Measurements from ENCODE around the gene PIP4P1. TPM values are rescaled to one million over a fixed set of nuclear protein-coding genes. Genes with fewer than 3 reads are reported as not detected.
"Not testable (repeated sequence)": the region's sequence is repeated elsewhere in the genome, so short reads cannot be mapped to it uniquely, and the experiment has no call there.

The PIP4P1 gene
- total RNA-seq, 3 donors from 2014 or later, result 33.6 to 43.4 (median 39.9) TPM

GRCh38 chr14:20460458-20461224, 593 bp downstream of the PIP4P1 start:
- Mint-ChIP-seq H3K9me3 (no peaks in the 10 kb centered on the region), H3K4me3 (peak overlapping the region; percentile 91), H3K36me3 (ENCODE audit: insufficient read depth) (peaks cover 31% of the 10 kb centered on the region), H3K4me1 (ENCODE audit: low read depth) (peaks cover 25% of the 10 kb centered on the region), H3K27me3 (ENCODE audit: low read depth) (no peaks in the 10 kb centered on the region)
- ATAC-seq (peak; percentile 6 to 9), DNase-seq (peak; percentile 44)

GRCh38 chr14:20458031-20458789, 3.0 kb downstream of the PIP4P1 start:
- Mint-ChIP-seq H3K27me3 (ENCODE audit: low read depth) (no peaks in the 10 kb centered on the region), H3K36me3 (ENCODE audit: insufficient read depth) (peaks cover 31% of the 10 kb centered on the region), H3K4me1 (ENCODE audit: low read depth) (peaks cover 27% of the 10 kb centered on the region), H3K9me3 (no peaks in the 10 kb centered on the region), H3K4me3 (no peak overlapping the region)
- DNase-seq, result no peak
- no peak for ATAC-seq

GRCh38 chr14:20456971-20457370, 4.3 kb downstream of the PIP4P1 start:
- H3K4me3 Mint-ChIP-seq, result no peak overlapping the region
- no peak for DNase-seq
- H3K9me3 Mint-ChIP-seq, result no peaks in the 10 kb centered on the region
- H3K4me1 Mint-ChIP-seq (ENCODE audit: low read depth), result peaks cover 26% of the 10 kb centered on the region
- ATAC-seq, result no peak
- H3K27me3 Mint-ChIP-seq (ENCODE audit: low read depth), result no peaks in the 10 kb centered on the region
- H3K36me3 Mint-ChIP-seq (ENCODE audit: insufficient read depth), result peaks cover 39% of the 10 kb centered on the region

GRCh38 chr14:20455355-20456300, 5.6 kb downstream of the PIP4P1 start:
- peaks cover 47% of the 10 kb centered on the region for H3K36me3 Mint-ChIP-seq (ENCODE audit: insufficient read depth)
- no peak overlapping the region for H3K4me3 Mint-ChIP-seq
- ATAC-seq (peak; percentile 71 to 76), DNase-seq (peak; percentile 35)
- no peaks in the 10 kb centered on the region for H3K27me3 Mint-ChIP-seq (ENCODE audit: low read depth)
- H3K4me1 Mint-ChIP-seq (ENCODE audit: low read depth), result peaks cover 21% of the 10 kb centered on the region
- H3K9me3 Mint-ChIP-seq, result no peaks in the 10 kb centered on the region

DNA sequence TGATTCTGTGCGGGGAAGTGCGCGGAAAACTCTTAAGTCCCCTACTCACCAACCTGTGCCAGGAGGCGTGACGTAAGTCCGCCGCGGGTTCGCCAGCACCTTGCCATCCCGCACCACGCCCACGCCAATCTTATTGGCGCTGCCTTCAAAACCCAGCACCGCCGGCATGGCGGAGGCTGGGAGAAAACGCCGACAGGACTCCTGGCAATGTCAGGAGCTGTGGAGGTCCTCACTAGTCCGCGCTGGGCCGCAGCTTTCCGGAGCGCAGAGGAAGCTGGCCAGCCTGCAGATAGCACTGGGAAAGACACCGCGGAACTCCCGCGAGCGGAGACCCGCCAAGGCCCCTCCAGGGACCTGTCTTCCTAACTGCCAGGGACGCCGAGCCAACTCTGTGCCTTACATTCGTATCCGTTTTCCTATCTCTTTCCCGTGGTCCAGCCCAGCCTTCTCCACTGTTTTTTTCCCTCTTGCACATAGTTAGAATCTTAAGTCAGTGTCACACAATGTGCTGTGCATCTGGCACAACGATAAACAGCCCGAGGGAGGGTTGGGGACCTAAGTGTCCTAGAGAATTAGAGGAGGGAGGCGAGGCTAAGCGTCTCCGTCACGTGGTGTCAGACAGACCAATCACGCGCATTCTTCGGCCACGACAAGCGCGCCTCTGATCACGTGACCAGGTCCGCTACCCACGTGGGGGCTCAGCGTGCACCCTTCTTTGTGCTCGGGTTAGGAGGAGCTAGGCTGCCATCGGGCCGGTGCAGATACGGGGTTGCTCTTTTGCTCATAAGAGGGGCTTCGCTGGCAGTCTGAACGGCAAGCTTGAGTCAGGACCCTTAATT, 6.5 kb downstream of the PIP4P1 start, which contains the start of the genes APEX1 and OSGEP:
TSS of gene APEX1 (plus strand) at position 711 of the 839 bp plus-strand sequence. CDS start 420 bp downstream, outside the sequence.
TSS of gene OSGEP (minus strand) at position 297 of the 839 bp plus-strand sequence. CDS start at position 168, 129 bp downstream.
- H3K4me1 Mint-ChIP-seq (ENCODE audit: low read depth), result peaks cover 12% of the 10 kb centered on the region

GRCh38 chr14:20452831-20453230, 8.4 kb downstream of the PIP4P1 start:
- not testable (repeated sequence) for H3K9me3 Mint-ChIP-seq; DNase-seq; ATAC-seq; H3K27me3 Mint-ChIP-seq (ENCODE audit: low read depth); H3K4me1 Mint-ChIP-seq (ENCODE audit: low read depth)
- H3K36me3 Mint-ChIP-seq (ENCODE audit: insufficient read depth), result peaks cover 47% of the 10 kb centered on the region
- peak overlapping the region; percentile 54 for H3K4me3 Mint-ChIP-seq

More for the DNA sequence above, 6.5 kb downstream of the PIP4P1 start, which contains the start of the genes APEX1 and OSGEP:
- peaks cover 43% of the 10 kb centered on the region for H3K36me3 Mint-ChIP-seq (ENCODE audit: insufficient read depth)
- ATAC-seq (peak; percentile 84), DNase-seq (peak; percentile 96)
- no peak within 1 kb of the TSS for H3K4me3 Mint-ChIP-seq
- H3K27me3 Mint-ChIP-seq (ENCODE audit: low read depth), result no peaks in the 10 kb centered on the region
- H3K9me3 Mint-ChIP-seq, result no peaks in the 10 kb centered on the region

- no peaks in the 10 kb centered on the region for H3K4me1 Mint-ChIP-seq (ENCODE audit: low read depth)
- peaks cover 46% of the 10 kb centered on the region for H3K36me3 Mint-ChIP-seq (ENCODE audit: insufficient read depth)
- no peak overlapping the region for H3K4me3 Mint-ChIP-seq
- no peaks in the 10 kb centered on the region for H3K27me3 Mint-ChIP-seq (ENCODE audit: low read depth)
- no peaks in the 10 kb centered on the region for H3K9me3 Mint-ChIP-seq
- ATAC-seq, result no peak
- DNase-seq, result no peak
These were observed 14.3 kb downstream of the PIP4P1 start for GRCh38 chr14:20446889-20447288.

DNA sequence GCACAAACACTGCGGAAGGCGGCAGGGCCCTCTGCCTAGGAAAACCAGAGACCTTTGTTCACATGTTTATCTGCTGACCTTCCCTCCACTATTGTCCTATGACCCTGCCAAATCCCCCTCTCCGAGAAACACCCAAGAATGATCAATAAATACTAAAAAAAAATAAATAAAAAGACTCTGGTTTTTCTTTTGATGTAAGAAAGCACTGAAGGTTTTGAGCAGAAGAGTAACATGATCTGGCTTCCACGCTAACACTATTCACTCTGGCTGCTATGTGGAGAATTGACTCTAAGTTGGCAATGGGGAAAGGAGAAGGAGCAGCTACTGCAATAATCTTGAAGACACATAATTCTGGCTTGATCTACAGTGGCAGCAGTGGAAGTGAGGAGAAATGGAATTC, 17.6 kb downstream of the PIP4P1 start:
- not testable (repeated sequence) for ATAC-seq; H3K9me3 Mint-ChIP-seq; H3K27me3 Mint-ChIP-seq (ENCODE audit: low read depth); H3K4me3 Mint-ChIP-seq; DNase-seq
- Mint-ChIP-seq H3K36me3 (ENCODE audit: insufficient read depth) (peaks cover 26% of the 10 kb centered on the region), H3K4me1 (ENCODE audit: low read depth) (peaks cover 24% of the 10 kb centered on the region)

- Mint-ChIP-seq H3K4me3 (no peak overlapping the region), H3K9me3 (no peaks in the 10 kb centered on the region), H3K4me1 (ENCODE audit: low read depth) (peaks cover 25% of the 10 kb centered on the region), H3K36me3 (ENCODE audit: insufficient read depth) (peaks cover 7% of the 10 kb centered on the region), H3K27me3 (ENCODE audit: low read depth) (no peaks in the 10 kb centered on the region)
- ATAC-seq (no peak), DNase-seq (no peak)
These were observed 19.8 kb downstream of the PIP4P1 start for GRCh38 chr14:20441461-20441860.

- DNase-seq (no peak), ATAC-seq (peak; percentile 84 to 91)
- H3K4me1 Mint-ChIP-seq (ENCODE audit: low read depth), result peaks cover 25% of the 10 kb centered on the region
- no peaks in the 10 kb centered on the region for H3K27me3 Mint-ChIP-seq (ENCODE audit: low read depth)
- H3K36me3 Mint-ChIP-seq (ENCODE audit: insufficient read depth), result peaks cover 7% of the 10 kb centered on the region
- no peaks in the 10 kb centered on the region for H3K9me3 Mint-ChIP-seq
- H3K4me3 Mint-ChIP-seq, result no peak overlapping the region
These were observed 20.4 kb downstream of the PIP4P1 start for GRCh38 chr14:20440882-20441281.

GRCh38 chr14:20440465-20440864, 20.8 kb downstream of the PIP4P1 start:
- Mint-ChIP-seq H3K4me1 (ENCODE audit: low read depth) (peaks cover 25% of the 10 kb centered on the region), H3K9me3 (no peaks in the 10 kb centered on the region), H3K36me3 (ENCODE audit: insufficient read depth) (peaks cover 7% of the 10 kb centered on the region), H3K4me3 (no peak overlapping the region), H3K27me3 (ENCODE audit: low read depth) (no peaks in the 10 kb centered on the region)
- no peak for DNase-seq
- peak; percentile 10 to 28 for ATAC-seq

DNA sequence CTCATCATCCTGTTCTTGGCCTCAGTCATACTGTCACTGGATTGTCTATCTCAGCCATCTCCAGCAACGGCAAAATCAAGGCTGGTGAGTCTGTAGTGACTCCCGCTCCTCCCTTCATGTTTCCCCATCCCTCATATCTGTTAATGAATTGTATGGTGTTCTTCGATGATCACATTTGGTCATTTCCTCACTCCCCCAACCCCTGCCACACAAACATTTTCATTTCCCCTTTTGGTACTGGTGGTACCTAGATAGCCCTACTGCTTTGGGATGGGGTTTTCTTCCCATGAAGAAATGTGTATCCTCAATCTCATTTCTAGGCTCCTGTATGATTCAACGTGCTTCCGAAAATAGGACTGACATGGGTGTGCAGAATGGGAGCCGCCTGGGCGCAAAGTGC, 22.6 kb downstream of the PIP4P1 start:
- no peaks in the 10 kb centered on the region for H3K9me3 Mint-ChIP-seq
- H3K36me3 Mint-ChIP-seq (ENCODE audit: insufficient read depth), result peaks cover 7% of the 10 kb centered on the region
- DNase-seq (no peak), ATAC-seq (no peak)
- H3K4me1 Mint-ChIP-seq (ENCODE audit: low read depth), result peaks cover 25% of the 10 kb centered on the region
- H3K4me3 Mint-ChIP-seq, result no peak overlapping the region
- H3K27me3 Mint-ChIP-seq (ENCODE audit: low read depth), result no peaks in the 10 kb centered on the region

- H3K36me3 Mint-ChIP-seq (ENCODE audit: insufficient read depth), result no peaks in the 10 kb centered on the region
- H3K9me3 Mint-ChIP-seq, result no peaks in the 10 kb centered on the region
- H3K4me1 Mint-ChIP-seq (ENCODE audit: low read depth), result peaks cover 21% of the 10 kb centered on the region
- no peaks in the 10 kb centered on the region for H3K27me3 Mint-ChIP-seq (ENCODE audit: low read depth)
- no peak overlapping the region for H3K4me3 Mint-ChIP-seq
- no peak for ATAC-seq
- no peak for DNase-seq
These were observed 24.9 kb downstream of the PIP4P1 start for GRCh38 chr14:20436363-20436755.
